ENCODE results near the gene GPT2.

- TF ChIP-seq CTCF (IDR thresholded peaks at IDR 0.05) (no peak), POLR2A (IDR thresholded peaks at IDR 0.05) (no peak), EP300 (IDR thresholded peaks at IDR 0.05) (no peak)
Measured at GRCh38 chr16:46848768-46849764, 35.1 kb upstream of the GPT2 start.

All from tibial nerve (tissue), 4 donors.